HCT116 (cell line): ENCODE data around the gene MALRD1.

Experiments used
- CTCF ChIP-seq, 3 experiments: fragments of 200-600 bp in 1 of 3; sonication (generic) in 1 of 3; IDR thresholded peaks in 2 of 3; conservative IDR thresholded peaks in 1 of 3; 2 replicates each; pipeline ENCODE4 v1.5.1; 2012 to 2017; ENCODE audit warnings: low read depth in 2 of 3, low read length in 2 of 3, antibody characterized with exemption in 1 of 3, borderline replicate concordance in 1 of 3, control low read depth in 1 of 3, mild to moderate bottlenecking in 1 of 3, mixed read lengths in 1 of 3, mixed run types in 1 of 3, moderate library complexity in 1 of 3; ENCODE audit not compliant: insufficient read depth in 1 of 3
- EGR1 ChIP-seq: IDR thresholded peaks from 2 replicates; pipeline ENCODE4 v1.6.1; 2012; ENCODE audit warnings: low read depth
- EZH2 ChIP-seq: fragments of 200-600 bp; sonication (generic); IDR thresholded peaks from 2 replicates; pipeline ENCODE4 v1.6.1; 2017; ENCODE audit warnings: antibody characterized with exemption, mixed run types
- EZH2phosphoT487 ChIP-seq: fragments of 200-600 bp; IDR thresholded peaks from 2 replicates; pipeline ENCODE4 v1.6.1; 2018; ENCODE audit warnings: antibody characterized with exemption, borderline replicate concordance
- FOSL1 ChIP-seq: IDR thresholded peaks from 2 replicates; pipeline ENCODE4 v1.6.1; 2012; ENCODE audit warnings: low read depth
- JUND ChIP-seq: IDR thresholded peaks from 2 replicates; pipeline ENCODE4 v1.6.1; 2012
- POLR2A ChIP-seq: IDR thresholded peaks from 2 replicates; pipeline ENCODE4 v1.7.0; 2011; ENCODE audit warnings: borderline replicate concordance; ENCODE audit not compliant: insufficient read depth, insufficient read length; ENCODE audit errors: extremely low read depth
- POLR2AphosphoS5 ChIP-seq: IDR thresholded peaks from 2 replicates; pipeline ENCODE4 v1.6.1; 2011; ENCODE audit warnings: mild to moderate bottlenecking, low read depth, low read length, moderate library complexity
- SIN3A ChIP-seq: IDR thresholded peaks from 2 replicates; pipeline ENCODE4 v1.6.1; 2012; ENCODE audit warnings: low read depth
- SP1 ChIP-seq: IDR thresholded peaks from 2 replicates; pipeline ENCODE4 v1.6.1; 2012; ENCODE audit warnings: low read depth
- YY1 ChIP-seq: IDR thresholded peaks from 2 replicates; pipeline ENCODE4 v1.6.1; 2011; ENCODE audit warnings: low read length, low read depth, moderate library complexity, mild to moderate bottlenecking; ENCODE audit not compliant: insufficient replicate concordance; ENCODE audit errors: extremely low read depth
- TF ChIP-seq, protein P1 (sequence below): IDR thresholded peaks from 2 replicates; pipeline ENCODE4 v1.6.1; 2012

DNA sequence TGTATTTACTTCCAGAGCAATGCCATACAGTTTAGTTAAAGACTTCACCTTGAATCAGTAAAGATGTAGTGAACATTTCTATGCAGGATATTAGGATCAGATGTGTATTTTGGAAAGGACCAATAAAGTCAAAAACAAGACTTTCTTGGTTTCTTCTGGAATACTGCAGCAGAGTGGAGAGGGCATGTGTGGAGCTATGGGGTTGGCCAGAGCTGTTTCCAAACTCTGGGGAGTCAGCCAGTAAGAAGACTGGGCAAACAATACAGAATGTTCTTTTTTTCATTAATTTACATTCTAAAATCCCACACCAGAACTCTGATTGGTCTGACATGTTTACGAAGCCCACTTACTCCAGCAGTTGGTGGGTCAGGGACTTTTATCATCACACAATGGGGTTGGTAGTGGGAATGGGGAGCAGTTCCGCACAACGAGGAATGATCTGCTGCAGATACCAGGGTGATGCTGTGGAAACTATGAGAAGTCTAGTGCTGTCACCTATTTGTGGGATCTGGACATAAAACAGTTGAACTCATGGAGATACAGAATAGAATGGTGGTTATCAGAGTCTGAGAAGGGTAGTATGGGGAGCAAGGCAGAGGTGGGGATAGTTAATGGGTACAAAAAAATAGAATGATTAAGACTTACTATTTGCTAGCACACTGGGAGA, 267.7 kb downstream of the MALRD1 start:
- TF ChIP-seq CTCF (IDR thresholded peaks at IDR 0.05 in 2 of 3, conservative IDR thresholded peaks at IDR 0.05 in 1 of 3; ENCODE audit: borderline replicate concordance in 1 of 3, insufficient read depth in 1 of 3, low read depth in 2 of 3, low read length in 2 of 3) (no peak), YY1 (no peak), FOSL1 (no peak), EGR1 (no peak), SP1 (no peak), SIN3A (no peak), POLR2A (no peak), EZH2phosphoT487 (no peak), JUND (no peak), EZH2 (no peak), POLR2AphosphoS5 (no peak)
- TF ChIP-seq, protein P1, sequence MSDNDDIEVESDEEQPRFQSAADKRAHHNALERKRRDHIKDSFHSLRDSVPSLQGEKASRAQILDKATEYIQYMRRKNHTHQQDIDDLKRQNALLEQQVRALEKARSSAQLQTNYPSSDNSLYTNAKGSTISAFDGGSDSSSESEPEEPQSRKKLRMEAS = no peak
